KOPT-K1 (cell line): ENCODE results near the gene MID1.

ENCODE experiments used
- H3K27ac ChIP-seq: fragments of 200-600 bp; sonication (generic); 2 replicates; pipeline ENCODE4 v1.5.1; 2016; ENCODE audit warnings: antibody characterized with exemption, mild to moderate bottlenecking, low read depth, low read length; ENCODE audit not compliant: poor library complexity, severe bottlenecking
- H3K36me3 ChIP-seq: fragments of 200-600 bp; sonication (generic); 2 replicates; pipeline ENCODE4 v1.5.1; 2017; ENCODE audit warnings: antibody characterized with exemption, mild to moderate bottlenecking, low read length, moderate library complexity; ENCODE audit not compliant: insufficient read depth
- H3K9me3 ChIP-seq: fragments of 200-600 bp; sonication (generic); 2 replicates; pipeline ENCODE4 v1.5.1; 2017; ENCODE audit warnings: antibody characterized with exemption, low read length, mild to moderate bottlenecking; ENCODE audit not compliant: insufficient read depth, poor library complexity, severe bottlenecking

The MID1 gene

GRCh38 chrX:10395643-10396042 lies 224.7 kb downstream of the MID1 start:
- H3K27ac ChIP-seq = no peak overlapping the region

More at GRCh38 chrX:10395643-10396042, 224.7 kb downstream of the MID1 start:
- no peaks in the 10 kb centered on the region for H3K9me3 ChIP-seq
- H3K36me3 ChIP-seq = no peaks in the 10 kb centered on the region
